ENCODE data around the gene P2RY14. TPM values are rescaled to one million over a fixed set of nuclear protein-coding genes. Genes with fewer than 3 reads are reported as not detected.

Gene P2RY14
- total RNA-seq, 1 experiment from 2014 or later = not detected

DNA sequence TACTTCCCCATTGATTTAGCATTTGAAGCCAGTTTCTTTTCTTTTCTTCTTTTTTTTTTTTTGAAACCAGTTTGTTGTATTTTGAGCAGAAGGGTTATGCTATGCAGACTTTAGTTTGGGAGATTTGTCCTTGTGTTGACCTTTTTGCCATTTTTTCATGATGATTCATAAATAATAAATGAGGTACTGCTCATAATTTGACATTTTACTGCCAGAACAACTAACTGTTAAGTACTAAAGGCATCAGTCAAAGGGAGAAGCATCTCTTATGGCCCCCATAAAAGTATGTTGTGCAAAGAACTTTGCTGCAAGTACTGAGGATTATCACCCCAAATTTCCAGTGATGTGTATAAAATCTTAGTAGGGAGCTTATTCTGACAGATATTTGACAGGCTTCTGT is 40.0 kb upstream of the P2RY14 start:
- no peak for DNase-seq (ENCODE audit: low spot score)
- CTCF ChIA-PET = interaction anchor here (0.9 to 1.2 kb wide), 2 partner anchors 10 to 519 kb away, joined by 3 to 5 read pairs; no protein-coding TSS in a partner anchor
- no peak for TF ChIP-seq ZMAT4 (CRISPR knock-in tag; IDR thresholded peaks at IDR 0.05)
- TF ChIP-seq, protein P1, sequence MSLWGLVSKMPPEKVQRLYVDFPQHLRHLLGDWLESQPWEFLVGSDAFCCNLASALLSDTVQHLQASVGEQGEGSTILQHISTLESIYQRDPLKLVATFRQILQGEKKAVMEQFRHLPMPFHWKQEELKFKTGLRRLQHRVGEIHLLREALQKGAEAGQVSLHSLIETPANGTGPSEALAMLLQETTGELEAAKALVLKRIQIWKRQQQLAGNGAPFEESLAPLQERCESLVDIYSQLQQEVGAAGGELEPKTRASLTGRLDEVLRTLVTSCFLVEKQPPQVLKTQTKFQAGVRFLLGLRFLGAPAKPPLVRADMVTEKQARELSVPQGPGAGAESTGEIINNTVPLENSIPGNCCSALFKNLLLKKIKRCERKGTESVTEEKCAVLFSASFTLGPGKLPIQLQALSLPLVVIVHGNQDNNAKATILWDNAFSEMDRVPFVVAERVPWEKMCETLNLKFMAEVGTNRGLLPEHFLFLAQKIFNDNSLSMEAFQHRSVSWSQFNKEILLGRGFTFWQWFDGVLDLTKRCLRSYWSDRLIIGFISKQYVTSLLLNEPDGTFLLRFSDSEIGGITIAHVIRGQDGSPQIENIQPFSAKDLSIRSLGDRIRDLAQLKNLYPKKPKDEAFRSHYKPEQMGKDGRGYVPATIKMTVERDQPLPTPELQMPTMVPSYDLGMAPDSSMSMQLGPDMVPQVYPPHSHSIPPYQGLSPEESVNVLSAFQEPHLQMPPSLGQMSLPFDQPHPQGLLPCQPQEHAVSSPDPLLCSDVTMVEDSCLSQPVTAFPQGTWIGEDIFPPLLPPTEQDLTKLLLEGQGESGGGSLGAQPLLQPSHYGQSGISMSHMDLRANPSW (CRISPR knock-in tag; conservative IDR thresholded peaks at IDR 0.05; ENCODE audit: low read depth) = no peak
- TF ChIP-seq, protein P2, sequence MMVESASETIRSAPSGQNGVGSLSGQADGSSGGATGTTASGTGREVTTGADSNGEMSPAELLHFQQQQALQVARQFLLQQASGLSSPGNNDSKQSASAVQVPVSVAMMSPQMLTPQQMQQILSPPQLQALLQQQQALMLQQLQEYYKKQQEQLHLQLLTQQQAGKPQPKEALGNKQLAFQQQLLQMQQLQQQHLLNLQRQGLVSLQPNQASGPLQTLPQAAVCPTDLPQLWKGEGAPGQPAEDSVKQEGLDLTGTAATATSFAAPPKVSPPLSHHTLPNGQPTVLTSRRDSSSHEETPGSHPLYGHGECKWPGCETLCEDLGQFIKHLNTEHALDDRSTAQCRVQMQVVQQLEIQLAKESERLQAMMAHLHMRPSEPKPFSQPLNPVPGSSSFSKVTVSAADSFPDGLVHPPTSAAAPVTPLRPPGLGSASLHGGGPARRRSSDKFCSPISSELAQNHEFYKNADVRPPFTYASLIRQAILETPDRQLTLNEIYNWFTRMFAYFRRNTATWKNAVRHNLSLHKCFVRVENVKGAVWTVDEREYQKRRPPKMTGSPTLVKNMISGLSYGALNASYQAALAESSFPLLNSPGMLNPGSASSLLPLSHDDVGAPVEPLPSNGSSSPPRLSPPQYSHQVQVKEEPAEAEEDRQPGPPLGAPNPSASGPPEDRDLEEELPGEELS (CRISPR knock-in tag; IDR thresholded peaks at IDR 0.05) = no peak
- TF ChIP-seq, protein P3, sequence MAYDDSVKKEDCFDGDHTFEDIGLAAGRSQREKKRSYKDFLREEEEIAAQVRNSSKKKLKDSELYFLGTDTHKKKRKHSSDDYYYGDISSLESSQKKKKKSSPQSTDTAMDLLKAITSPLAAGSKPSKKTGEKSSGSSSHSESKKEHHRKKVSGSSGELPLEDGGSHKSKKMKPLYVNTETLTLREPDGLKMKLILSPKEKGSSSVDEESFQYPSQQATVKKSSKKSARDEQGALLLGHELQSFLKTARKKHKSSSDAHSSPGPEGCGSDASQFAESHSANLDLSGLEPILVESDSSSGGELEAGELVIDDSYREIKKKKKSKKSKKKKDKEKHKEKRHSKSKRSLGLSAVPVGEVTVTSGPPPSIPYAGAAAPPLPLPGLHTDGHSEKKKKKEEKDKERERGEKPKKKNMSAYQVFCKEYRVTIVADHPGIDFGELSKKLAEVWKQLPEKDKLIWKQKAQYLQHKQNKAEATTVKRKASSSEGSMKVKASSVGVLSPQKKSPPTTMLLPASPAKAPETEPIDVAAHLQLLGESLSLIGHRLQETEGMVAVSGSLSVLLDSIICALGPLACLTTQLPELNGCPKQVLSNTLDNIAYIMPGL (CRISPR knock-in tag; IDR thresholded peaks at IDR 0.05) = no peak
- no peak for TF ChIP-seq USF1 (CRISPR knock-in tag; IDR thresholded peaks at IDR 0.05)
- no peak for TF ChIP-seq TEAD4 (CRISPR knock-in tag; IDR thresholded peaks at IDR 0.05)
- TF ChIP-seq, protein P4, sequence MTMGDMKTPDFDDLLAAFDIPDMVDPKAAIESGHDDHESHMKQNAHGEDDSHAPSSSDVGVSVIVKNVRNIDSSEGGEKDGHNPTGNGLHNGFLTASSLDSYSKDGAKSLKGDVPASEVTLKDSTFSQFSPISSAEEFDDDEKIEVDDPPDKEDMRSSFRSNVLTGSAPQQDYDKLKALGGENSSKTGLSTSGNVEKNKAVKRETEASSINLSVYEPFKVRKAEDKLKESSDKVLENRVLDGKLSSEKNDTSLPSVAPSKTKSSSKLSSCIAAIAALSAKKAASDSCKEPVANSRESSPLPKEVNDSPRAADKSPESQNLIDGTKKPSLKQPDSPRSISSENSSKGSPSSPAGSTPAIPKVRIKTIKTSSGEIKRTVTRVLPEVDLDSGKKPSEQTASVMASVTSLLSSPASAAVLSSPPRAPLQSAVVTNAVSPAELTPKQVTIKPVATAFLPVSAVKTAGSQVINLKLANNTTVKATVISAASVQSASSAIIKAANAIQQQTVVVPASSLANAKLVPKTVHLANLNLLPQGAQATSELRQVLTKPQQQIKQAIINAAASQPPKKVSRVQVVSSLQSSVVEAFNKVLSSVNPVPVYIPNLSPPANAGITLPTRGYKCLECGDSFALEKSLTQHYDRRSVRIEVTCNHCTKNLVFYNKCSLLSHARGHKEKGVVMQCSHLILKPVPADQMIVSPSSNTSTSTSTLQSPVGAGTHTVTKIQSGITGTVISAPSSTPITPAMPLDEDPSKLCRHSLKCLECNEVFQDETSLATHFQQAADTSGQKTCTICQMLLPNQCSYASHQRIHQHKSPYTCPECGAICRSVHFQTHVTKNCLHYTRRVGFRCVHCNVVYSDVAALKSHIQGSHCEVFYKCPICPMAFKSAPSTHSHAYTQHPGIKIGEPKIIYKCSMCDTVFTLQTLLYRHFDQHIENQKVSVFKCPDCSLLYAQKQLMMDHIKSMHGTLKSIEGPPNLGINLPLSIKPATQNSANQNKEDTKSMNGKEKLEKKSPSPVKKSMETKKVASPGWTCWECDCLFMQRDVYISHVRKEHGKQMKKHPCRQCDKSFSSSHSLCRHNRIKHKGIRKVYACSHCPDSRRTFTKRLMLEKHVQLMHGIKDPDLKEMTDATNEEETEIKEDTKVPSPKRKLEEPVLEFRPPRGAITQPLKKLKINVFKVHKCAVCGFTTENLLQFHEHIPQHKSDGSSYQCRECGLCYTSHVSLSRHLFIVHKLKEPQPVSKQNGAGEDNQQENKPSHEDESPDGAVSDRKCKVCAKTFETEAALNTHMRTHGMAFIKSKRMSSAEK (CRISPR knock-in tag; IDR thresholded peaks at IDR 0.05; ENCODE audit: borderline replicate concordance) = no peak
- no peak for TF ChIP-seq TP53 (CRISPR knock-in tag; IDR thresholded peaks at IDR 0.05)
- no peak for TF ChIP-seq ESRRA (CRISPR knock-in tag; IDR thresholded peaks at IDR 0.05; ENCODE audit: borderline replicate concordance)
- no peak for TF ChIP-seq ARID4B (CRISPR knock-in tag; IDR thresholded peaks at IDR 0.05; ENCODE audit: borderline replicate concordance)
- no peak for TF ChIP-seq ATF3 (CRISPR knock-in tag; conservative IDR thresholded peaks at IDR 0.05)
- TF ChIP-seq FOXK1 (CRISPR knock-in tag; IDR thresholded peaks at IDR 0.05) = no peak
- TF ChIP-seq PRRX2 (CRISPR knock-in tag; IDR thresholded peaks at IDR 0.05) = no peak
- TF ChIP-seq SMAD4 (CRISPR knock-in tag; IDR thresholded peaks at IDR 0.05) = no peak
- TF ChIP-seq JAZF1 (CRISPR knock-in tag; IDR thresholded peaks at IDR 0.05) = no peak
- no peaks in the 10 kb centered on the region for H3K36me3 Mint-ChIP-seq
- no peak for ATAC-seq
- H3K9me3 Mint-ChIP-seq = no peaks in the 10 kb centered on the region; the same call in 1 of the 2 replicates
- POLR2A ChIA-PET = no interaction called here
- no peaks in the 10 kb centered on the region for H3K27me3 Mint-ChIP-seq (ENCODE audit: low read depth)
- H3K4me3 Mint-ChIP-seq = no peak overlapping the region; the same call in 1 of the 2 replicates
- H3K27ac Mint-ChIP-seq = peak overlapping the region; percentile 61; the same call in 1 of the 2 replicates
- peaks cover 40% of the 10 kb centered on the region for H3K4me1 Mint-ChIP-seq
